ENCODE data around the gene CDC42EP4. TPM values are rescaled to one million over a fixed set of nuclear protein-coding genes. Genes with fewer than 3 reads are reported as not detected.
A peak's percentile ranks its signal among the peaks of the same experiment; 100 is the strongest.

CDC42EP4 gene
- 84.2 TPM for total RNA-seq

- DNase-seq, result peak; percentile 93
Measured at GRCh38 chr17:73311781-73312641, at the start of gene CDC42EP4. Gene CDC42EP4 (minus strand): TSS chr17:73312001. CDS start chr17:73286500, 25,501 bp downstream.

- no peak for DNase-seq
Measured at GRCh38 chr17:73360961-73361761, 49.4 kb upstream of the CDC42EP4 start.

- no peak for DNase-seq
Measured at GRCh38 chr17:73359987-73360410, 48.2 kb upstream of the CDC42EP4 start.

- no peak for DNase-seq
Measured at GRCh38 chr17:73359352-73359751, 47.6 kb upstream of the CDC42EP4 start.

GRCh38 chr17:73358668-73359067 lies 46.9 kb upstream of the CDC42EP4 start:
- no peak for DNase-seq

- no peak for DNase-seq
Measured at GRCh38 chr17:73357981-73358380, 46.2 kb upstream of the CDC42EP4 start.

- DNase-seq, result no peak
Measured at GRCh38 chr17:73357318-73357717, 45.5 kb upstream of the CDC42EP4 start.

GRCh38 chr17:73356561-73357170 lies 44.9 kb upstream of the CDC42EP4 start:
- no peak for DNase-seq

- no peak for DNase-seq
Measured at GRCh38 chr17:73354423-73355284, 42.9 kb upstream of the CDC42EP4 start.

- no peak for DNase-seq
Measured at GRCh38 chr17:73352261-73352660, 40.5 kb upstream of the CDC42EP4 start.

GRCh38 chr17:73351764-73352163 lies 40.0 kb upstream of the CDC42EP4 start:
- no peak for DNase-seq

- DNase-seq, result no peak
Measured at GRCh38 chr17:73350864-73351263, 39.1 kb upstream of the CDC42EP4 start.

- no peak for DNase-seq
Measured at GRCh38 chr17:73349647-73350046, 37.8 kb upstream of the CDC42EP4 start.

- DNase-seq, result no peak
Measured at GRCh38 chr17:73349138-73349537, 37.3 kb upstream of the CDC42EP4 start.

- no peak for DNase-seq
Measured at GRCh38 chr17:73348829-73349095, 37.0 kb upstream of the CDC42EP4 start.

GRCh38 chr17:73348018-73348828 lies 36.4 kb upstream of the CDC42EP4 start:
- DNase-seq, result no peak

- no peak for DNase-seq
Measured at GRCh38 chr17:73347351-73347750, 35.5 kb upstream of the CDC42EP4 start.

- no peak for DNase-seq
Measured at GRCh38 chr17:73346501-73347162, 34.8 kb upstream of the CDC42EP4 start.

- no peak for DNase-seq
Measured at GRCh38 chr17:73343739-73344454, 32.1 kb upstream of the CDC42EP4 start.

GRCh38 chr17:73343168-73343634 lies 31.4 kb upstream of the CDC42EP4 start:
- DNase-seq, result peak; percentile 71
